Left lung (tissue), 10 donors: Measurements from ENCODE around the gene PITX1. TPM values are rescaled to one million over a fixed set of nuclear protein-coding genes. Genes with fewer than 3 reads are reported as not detected.

Experiments used
- ATAC-seq: fragments of 200-7000 bp; cut with Tn5 transposase; one replicate; pipeline ENCODE4 v1.9.1; 2020; ENCODE audit warnings: moderate library complexity
- DNase-seq, 4 donors: peaks; one replicate each; pipeline ENCODE4 v3.0.0-alpha.2; 2013 to 2020
- H3K27ac ChIP-seq, 2 donors: fragments of 200-600 bp; sonication (generic) in 1 of 2; one replicate each; pipeline versions ENCODE4 v1.5.0 to v1.8.0; 2020 to 2021
- H3K27me3 ChIP-seq, 2 donors: fragments of 200-600 bp; sonication (generic) in 1 of 2; one replicate each; pipeline versions ENCODE4 v1.5.0 to v1.8.0; 2020 to 2021
- H3K36me3 ChIP-seq, 2 donors: fragments of 200-600 bp; sonication (generic) in 1 of 2; one replicate each; pipeline versions ENCODE4 v1.5.0 to v1.8.0; 2020 to 2021
- H3K4me1 ChIP-seq, 2 donors: fragments of 200-600 bp; one replicate each; pipeline ENCODE4 v1.8.0; 2021
- H3K4me3 ChIP-seq, 2 donors: fragments of 200-600 bp; sonication (generic) in 1 of 2; one replicate each; pipeline versions ENCODE4 v1.5.0 to v1.8.0; 2020 to 2021; ENCODE audit warnings: mild to moderate bottlenecking in 1 of 2
- H3K9me3 ChIP-seq, 2 donors: fragments of 200-600 bp; sonication (generic) in 1 of 2; one replicate each; pipeline versions ENCODE4 v1.5.0 to v1.8.0; 2020 to 2021
- CTCF ChIP-seq, 2 donors: fragments of 200-600 bp; sonication (generic) in 1 of 2; IDR thresholded peaks; one replicate each; pipeline versions ENCODE4 v1.5.0 to v1.8.0; 2021; ENCODE audit warnings: antibody characterized with exemption in 2 of 2
- intact Hi-C, 2 donors: fragments of 100-400 bp; cut with DNase I; formaldehyde crosslinking; loops; one replicate each; pipeline versions ENCODE4 v1.11.2 to v1.14.2; 2022
- polyA plus RNA-seq, 6 donors: library from polyadenylated mRNA; unstranded; fragments of 120-200 nt; gene quantifications; one replicate each; pipeline ENCODE4 v1.2.1, GENCODE V29; 2013; ENCODE audit not compliant: insufficient read length in 6 of 6
- total RNA-seq, 2 donors: library from RNA; stranded (reverse); fragmentation: NEBNext Ultra II Directional; extraction: Animal tissue kit (Norgen Biotek cat#: 25700); gene quantifications; one replicate each; pipeline ENCODE4 v1.2.1, GENCODE V29; 2021
- donor health status: DM: no; HTN: yes; CAD: no.
- donor health status: DM: no; HTN: no; CAD: no.

The PITX1 gene
- total and polyA plus RNA-seq, 8 donors, result 0.17 to 0.68 (median 0.32) TPM; not detected in 1

- peak in 1 of 4 donors; percentile 39 for DNase-seq
- H3K36me3 ChIP-seq, result no peaks in the 10 kb centered on the region
- no peak overlapping the region for H3K27ac ChIP-seq
- no peak for TF ChIP-seq CTCF (IDR thresholded peaks at IDR 0.05)
- peak overlapping the region in 1 of 2 donors; percentile 22 for H3K4me3 ChIP-seq
- H3K27me3 ChIP-seq, result peaks cover 86 to 100% of the 10 kb centered on the region in 2 donors
- peak; percentile 9 for ATAC-seq
- intact Hi-C loops, result no loop called here
- H3K9me3 ChIP-seq, result no peaks in the 10 kb centered on the region
- H3K4me1 ChIP-seq, result peaks cover 22 to 39% of the 10 kb centered on the region in 2 donors
Observed at GRCh38 chr5:135030123-135030955, 3.7 kb downstream of the PITX1 start.

GRCh38 chr5:135029477-135030122, 4.4 kb downstream of the PITX1 start:
- no peaks in the 10 kb centered on the region for H3K36me3 ChIP-seq
- no peak overlapping the region for H3K27ac ChIP-seq
- TF ChIP-seq CTCF (IDR thresholded peaks at IDR 0.05), result peak in 1 of 2 donors; percentile 9
- peaks cover 79 to 100% of the 10 kb centered on the region in 2 donors for H3K27me3 ChIP-seq
- DNase-seq (no peak), ATAC-seq (no peak)
- intact Hi-C loops, result no loop called here
- H3K9me3 ChIP-seq, result no peaks in the 10 kb centered on the region
- H3K4me3 ChIP-seq, result no peak overlapping the region
- peaks cover 21 to 39% of the 10 kb centered on the region in 2 donors for H3K4me1 ChIP-seq

GRCh38 chr5:135028791-135029476, 5.1 kb downstream of the PITX1 start:
- Histone ChIP-seq H3K27me3 (peaks cover 73 to 100% of the 10 kb centered on the region in 2 donors), H3K27ac (no peak overlapping the region), H3K4me3 (no peak overlapping the region), H3K36me3 (no peaks in the 10 kb centered on the region), H3K4me1 (peaks cover 19 to 32% of the 10 kb centered on the region in 2 donors), H3K9me3 (no peaks in the 10 kb centered on the region)
- intact Hi-C loops, result no loop called here
- ATAC-seq, result no peak
- peak in 1 of 4 donors; percentile 75 for DNase-seq
- no peak for TF ChIP-seq CTCF (IDR thresholded peaks at IDR 0.05)

- ATAC-seq (no peak), DNase-seq (peak in 1 of 4 donors; percentile 72)
- H3K27ac ChIP-seq, result no peak overlapping the region
- peaks cover 12 to 23% of the 10 kb centered on the region in 2 donors for H3K4me1 ChIP-seq
- H3K9me3 ChIP-seq, result no peaks in the 10 kb centered on the region
- no peak for TF ChIP-seq CTCF (IDR thresholded peaks at IDR 0.05)
- intact Hi-C loops, result no loop called here
- H3K36me3 ChIP-seq, result no peaks in the 10 kb centered on the region
- H3K27me3 ChIP-seq, result peaks cover 63 to 100% of the 10 kb centered on the region in 2 donors
- no peak overlapping the region for H3K4me3 ChIP-seq
Observed at GRCh38 chr5:135027697-135028615, 6.1 kb downstream of the PITX1 start.
